22Rv1 (cell line): ENCODE results near the gene XPR1.

Experiments used
- H3K27ac ChIP-seq: fragments of 450-650 bp; 2 replicates; pipeline ENCODE4 v1.5.1; 2017
- CTCF ChIP-seq: fragments of 450-650 bp; IDR thresholded peaks from 2 replicates; pipeline ENCODE4 v1.5.1; 2017; ENCODE audit warnings: mild to moderate bottlenecking
- ZFX ChIP-seq: fragments of 450-650 bp; IDR thresholded peaks from 2 replicates; pipeline ENCODE4 v1.6.1; 2017; ENCODE audit warnings: antibody characterized with exemption, borderline replicate concordance

The XPR1 gene

GRCh38 chr1:180612632-180613031 is 19.2 kb upstream of the XPR1 start:
- H3K27ac ChIP-seq: no peak overlapping the region
- TF ChIP-seq CTCF (no peak), ZFX (no peak)

- no peak overlapping the region; the same call in 1 of the 2 replicates for H3K27ac ChIP-seq
- TF ChIP-seq ZFX (no peak), CTCF (no peak)
These were observed 17.1 kb upstream of the XPR1 start for GRCh38 chr1:180614730-180615129.

GRCh38 chr1:180615493-180616290 is 16.1 kb upstream of the XPR1 start:
- TF ChIP-seq CTCF: no peak
- TF ChIP-seq ZFX: no peak

GRCh38 chr1:180616439-180616838 is 15.4 kb upstream of the XPR1 start:
- H3K27ac ChIP-seq: no peak overlapping the region
- TF ChIP-seq CTCF: no peak
- no peak for TF ChIP-seq ZFX

More at GRCh38 chr1:180615493-180616290, 16.1 kb upstream of the XPR1 start:
- no peak overlapping the region for H3K27ac ChIP-seq

GRCh38 chr1:180617774-180618395 is 13.9 kb upstream of the XPR1 start:
- no peak for TF ChIP-seq CTCF
- TF ChIP-seq ZFX: no peak

GRCh38 chr1:180620581-180620980 is 11.2 kb upstream of the XPR1 start:
- no peak overlapping the region for H3K27ac ChIP-seq
- TF ChIP-seq ZFX (no peak), CTCF (no peak)

More at GRCh38 chr1:180617774-180618395, 13.9 kb upstream of the XPR1 start:
- H3K27ac ChIP-seq: no peak overlapping the region
